WI38 (cell line): ENCODE measurements around the gene LRRC74B.
"Not testable (repeated sequence)": the region's sequence is repeated elsewhere in the genome, so short reads cannot be mapped to it uniquely, and the experiment has no call there.

ENCODE experiments used
- H3K4me3 ChIP-seq: 2 replicates; pipeline ENCODE4 v1.5.1; 2011; ENCODE audit warnings: low read depth, mild to moderate bottlenecking, control low read depth, low read length
- TF ChIP-seq, protein P1 (sequence below): IDR thresholded peaks from 2 replicates; pipeline ENCODE4 v1.5.1; 2012; ENCODE audit warnings: low read depth, mild to moderate bottlenecking, control low read depth, low read length

Gene LRRC74B

DNA sequence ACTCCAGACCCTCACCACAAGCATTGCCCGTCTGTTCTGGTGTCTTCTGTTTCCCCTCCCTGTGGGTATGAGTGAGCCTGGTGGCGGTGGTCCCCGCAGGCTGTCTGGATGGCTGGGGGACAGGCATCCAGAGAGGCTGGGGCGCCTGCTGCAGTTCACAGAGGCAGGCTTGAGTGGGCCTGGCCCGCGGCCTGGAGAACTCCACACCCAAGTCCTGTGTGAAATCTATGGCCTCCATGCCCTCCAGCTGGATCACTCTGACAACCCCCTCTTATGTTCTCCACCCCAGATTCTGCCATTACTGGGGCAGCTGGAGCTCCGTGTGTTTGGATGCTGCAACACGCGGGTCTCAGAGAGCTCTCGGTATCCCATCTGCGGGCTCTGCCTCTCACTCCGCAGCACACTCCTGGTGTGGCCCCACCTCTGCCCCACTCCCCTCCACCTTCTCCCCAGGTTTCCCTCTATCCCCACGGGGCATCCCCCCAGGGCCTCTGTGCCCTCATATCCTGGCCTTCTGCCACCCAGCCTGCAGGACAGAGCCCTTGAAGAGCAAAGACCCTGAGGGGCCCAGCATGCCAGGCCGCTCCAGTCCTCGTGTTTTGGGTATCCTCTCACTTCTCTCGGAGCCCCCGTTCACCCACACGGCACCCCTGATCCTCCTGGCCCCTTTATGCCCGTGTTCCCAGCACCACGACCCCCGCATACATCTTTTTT, 31.3 kb downstream of the LRRC74B start:
- TF ChIP-seq, protein P1, sequence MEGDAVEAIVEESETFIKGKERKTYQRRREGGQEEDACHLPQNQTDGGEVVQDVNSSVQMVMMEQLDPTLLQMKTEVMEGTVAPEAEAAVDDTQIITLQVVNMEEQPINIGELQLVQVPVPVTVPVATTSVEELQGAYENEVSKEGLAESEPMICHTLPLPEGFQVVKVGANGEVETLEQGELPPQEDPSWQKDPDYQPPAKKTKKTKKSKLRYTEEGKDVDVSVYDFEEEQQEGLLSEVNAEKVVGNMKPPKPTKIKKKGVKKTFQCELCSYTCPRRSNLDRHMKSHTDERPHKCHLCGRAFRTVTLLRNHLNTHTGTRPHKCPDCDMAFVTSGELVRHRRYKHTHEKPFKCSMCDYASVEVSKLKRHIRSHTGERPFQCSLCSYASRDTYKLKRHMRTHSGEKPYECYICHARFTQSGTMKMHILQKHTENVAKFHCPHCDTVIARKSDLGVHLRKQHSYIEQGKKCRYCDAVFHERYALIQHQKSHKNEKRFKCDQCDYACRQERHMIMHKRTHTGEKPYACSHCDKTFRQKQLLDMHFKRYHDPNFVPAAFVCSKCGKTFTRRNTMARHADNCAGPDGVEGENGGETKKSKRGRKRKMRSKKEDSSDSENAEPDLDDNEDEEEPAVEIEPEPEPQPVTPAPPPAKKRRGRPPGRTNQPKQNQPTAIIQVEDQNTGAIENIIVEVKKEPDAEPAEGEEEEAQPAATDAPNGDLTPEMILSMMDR = no peak
- no peak overlapping the region for H3K4me3 ChIP-seq

GRCh38 chr22:21077884-21078508, 32.2 kb downstream of the LRRC74B start:
- H3K4me3 ChIP-seq = no peak overlapping the region
- TF ChIP-seq, protein P1 = no peak

DNA sequence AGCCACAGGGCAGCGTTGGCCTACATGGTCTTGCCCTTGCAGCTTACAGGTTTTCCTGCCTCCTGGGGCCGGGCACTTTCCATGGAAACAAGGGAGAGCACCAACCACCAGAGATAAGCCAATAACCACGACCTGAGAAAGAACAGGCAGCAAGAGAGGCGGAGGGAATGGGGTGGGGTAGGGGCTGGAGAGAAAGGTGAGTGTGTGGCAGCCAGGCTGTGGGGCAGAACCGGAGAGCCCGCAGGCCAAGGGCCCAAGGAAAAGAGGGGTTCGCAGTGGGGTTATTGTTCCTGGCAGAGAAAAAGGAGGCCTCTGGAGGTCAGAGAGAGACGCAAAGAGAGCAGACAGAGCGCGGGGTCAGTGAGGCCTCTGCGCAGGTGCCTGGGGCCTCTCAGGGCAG, 33.2 kb downstream of the LRRC74B start:
- TF ChIP-seq, protein P1 = no peak
- no peak overlapping the region for H3K4me3 ChIP-seq

GRCh38 chr22:21079493-21079892, 33.7 kb downstream of the LRRC74B start:
- no peak overlapping the region for H3K4me3 ChIP-seq
- TF ChIP-seq, protein P1 = no peak

DNA sequence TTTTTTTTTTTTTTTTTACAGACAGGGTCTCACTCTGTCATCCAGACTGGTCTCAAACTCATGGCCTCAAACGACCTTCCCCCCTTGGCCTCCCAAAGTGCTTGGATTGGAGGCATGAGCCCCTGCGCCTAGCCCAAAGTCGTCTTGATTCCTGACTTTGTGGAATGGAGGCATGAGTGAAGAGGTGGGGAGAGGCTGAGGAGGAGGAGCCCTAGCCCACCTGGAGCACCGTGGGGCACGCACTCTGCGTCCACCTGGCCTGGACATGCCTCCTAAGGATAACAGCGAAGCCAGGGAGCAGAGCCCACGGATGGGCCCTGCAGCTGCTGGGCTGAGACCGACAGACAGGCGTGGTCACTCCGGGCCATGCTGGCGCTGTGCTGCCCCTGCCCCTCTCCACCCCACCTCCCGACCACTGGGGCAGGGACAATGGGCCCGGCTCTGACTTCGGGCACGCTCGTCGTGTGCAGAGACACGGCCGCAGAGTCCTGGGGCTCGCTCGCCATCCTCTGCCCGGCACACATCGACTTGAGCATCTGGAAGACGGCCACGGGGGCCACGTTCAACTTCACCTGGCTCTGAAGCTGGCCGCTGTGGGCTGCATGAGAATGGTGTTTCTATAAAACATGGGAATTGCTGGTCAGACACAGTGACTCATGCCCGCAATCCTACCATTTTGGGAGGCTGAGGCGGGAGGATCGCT, 34.8 kb downstream of the LRRC74B start:
- no peak overlapping the region for H3K4me3 ChIP-seq
- TF ChIP-seq, protein P1 = no peak

GRCh38 chr22:21082248-21082647, 36.5 kb downstream of the LRRC74B start:
- TF ChIP-seq, protein P1 = no peak
- no peak overlapping the region for H3K4me3 ChIP-seq

DNA sequence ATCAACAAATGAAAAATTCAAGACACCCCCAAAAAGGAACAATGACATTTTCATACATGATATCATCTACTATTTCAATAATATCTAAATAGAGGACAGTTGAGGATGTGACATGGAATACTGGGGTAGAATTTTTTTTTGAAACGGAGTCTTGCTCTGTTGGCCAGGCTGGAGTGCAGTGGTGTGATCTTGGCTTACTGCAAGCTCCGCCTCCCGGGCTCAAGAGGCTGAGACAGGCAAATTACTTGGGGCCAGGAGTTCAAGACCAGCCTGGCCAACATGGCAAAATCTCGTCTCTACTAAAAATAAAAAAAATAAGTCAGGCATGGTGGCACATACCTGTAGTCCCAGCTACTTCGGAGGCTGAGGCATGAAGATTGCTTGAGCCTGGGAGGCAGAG, 41.4 kb downstream of the LRRC74B start:
- TF ChIP-seq, protein P1 = no peak

GRCh38 chr22:21087926-21088325, 42.2 kb downstream of the LRRC74B start:
- not testable (repeated sequence) for H3K4me3 ChIP-seq

More for the DNA sequence above, 41.4 kb downstream of the LRRC74B start:
- no peak overlapping the region for H3K4me3 ChIP-seq

GRCh38 chr22:21091220-21091619, 45.5 kb downstream of the LRRC74B start:
- H3K4me3 ChIP-seq = not testable (repeated sequence)
